Left renal cortex interstitium (tissue), 4 donors: ENCODE data around the gene FSIP1. TPM values are rescaled to one million over a fixed set of nuclear protein-coding genes. Genes with fewer than 3 reads are reported as not detected.

Experiments
- DNase-seq, 4 donors: peaks; one replicate each; pipeline ENCODE4 v3.0.0-alpha.2; 2013; ENCODE audit warnings: low read depth in 4 of 4, low spot score in 2 of 4, missing footprints in 1 of 4
- polyA plus RNA-seq, 4 donors: library from polyadenylated mRNA; unstranded; fragments of 120-200 nt; gene quantifications; one replicate each; pipeline ENCODE4 v1.2.1, GENCODE V29; 2013; ENCODE audit not compliant: insufficient read length in 4 of 4

FSIP1 gene
- polyA plus RNA-seq, 4 donors = 1.6 to 2.1 (median 1.9) TPM

- DNase-seq = no peak
Observed at GRCh38 chr15:39654304-39654703, 128.3 kb downstream of the FSIP1 start.

GRCh38 chr15:39651881-39652280 lies 130.8 kb downstream of the FSIP1 start:
- DNase-seq = no peak

DNA sequence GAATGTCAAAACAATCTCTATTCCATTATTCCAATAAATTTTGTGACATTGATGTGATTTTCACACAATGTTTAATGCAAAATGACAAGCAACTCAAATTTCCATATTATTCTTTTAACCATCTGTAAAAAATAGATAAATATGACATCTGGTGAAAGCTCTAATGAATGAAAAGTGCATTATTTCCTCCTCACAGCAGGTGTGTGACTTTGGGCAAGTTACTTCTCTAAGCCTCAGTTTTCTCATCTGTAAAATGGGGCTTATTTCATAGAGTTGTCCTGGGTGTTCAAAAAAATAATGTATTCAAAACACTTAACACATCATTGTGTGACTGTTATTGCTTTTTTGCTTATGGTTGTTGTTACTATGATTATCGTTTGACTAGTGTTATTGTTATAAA lies 131.3 kb downstream of the FSIP1 start:
- no peak for DNase-seq

GRCh38 chr15:39649757-39650156 lies 132.9 kb downstream of the FSIP1 start:
- DNase-seq = no peak

GRCh38 chr15:39646425-39646824 lies 136.2 kb downstream of the FSIP1 start:
- no peak for DNase-seq

DNA sequence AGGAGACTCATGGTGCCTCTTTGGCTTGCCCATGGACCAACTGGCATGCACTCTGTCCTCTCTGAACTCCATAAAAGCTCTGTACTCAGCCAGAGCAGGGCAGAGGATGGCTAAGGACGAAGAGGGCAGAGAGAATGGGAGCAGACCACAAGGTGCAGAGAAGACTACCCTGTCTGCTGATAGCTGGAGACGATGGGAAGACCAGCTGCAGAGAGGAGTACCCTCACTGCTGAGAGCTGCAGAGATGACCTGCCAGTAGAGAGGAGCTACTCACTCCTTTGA lies 136.7 kb downstream of the FSIP1 start:
- no peak for DNase-seq

DNA sequence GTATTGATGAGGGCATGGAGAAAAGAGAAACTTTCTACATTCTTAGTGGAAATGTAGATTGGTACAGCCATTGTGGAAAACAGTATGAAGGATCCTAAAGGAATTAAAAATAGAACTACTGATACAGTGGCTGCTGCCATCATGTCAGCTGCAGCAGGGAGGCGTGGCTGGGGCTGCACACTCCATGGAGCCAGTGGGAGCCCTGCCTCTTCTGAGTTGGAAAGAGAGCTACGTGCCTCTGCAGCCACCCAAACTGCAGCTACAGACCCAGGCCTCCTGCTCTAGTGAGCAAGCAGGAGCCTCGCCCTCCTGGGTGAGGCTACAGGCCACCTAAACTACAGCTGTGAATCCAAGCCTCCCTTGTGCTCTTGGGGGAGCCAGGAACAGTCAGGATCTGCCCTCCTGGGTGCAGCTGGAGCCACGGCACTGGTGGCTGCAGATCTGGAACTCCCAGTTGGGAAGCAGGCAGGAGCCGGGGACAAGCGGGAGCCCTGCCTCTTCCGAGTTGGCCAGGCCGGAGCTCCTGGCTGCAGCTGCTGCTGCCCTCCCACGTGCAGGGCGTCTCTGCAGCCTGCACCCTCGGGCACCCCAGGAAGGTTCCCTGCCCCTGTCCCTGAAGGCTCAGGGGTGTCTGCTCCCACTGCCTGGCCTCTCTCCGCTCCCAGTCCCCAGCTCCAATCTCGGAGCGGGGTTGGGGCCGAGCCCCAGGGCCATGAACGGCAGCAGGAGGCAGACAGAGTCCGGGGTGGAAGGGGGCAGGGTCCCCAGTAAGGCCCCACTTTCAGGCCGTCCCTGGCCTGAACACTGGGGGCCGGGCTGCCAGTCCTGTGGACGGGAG lies 137.3 kb downstream of the FSIP1 start:
- DNase-seq = no peak

DNA sequence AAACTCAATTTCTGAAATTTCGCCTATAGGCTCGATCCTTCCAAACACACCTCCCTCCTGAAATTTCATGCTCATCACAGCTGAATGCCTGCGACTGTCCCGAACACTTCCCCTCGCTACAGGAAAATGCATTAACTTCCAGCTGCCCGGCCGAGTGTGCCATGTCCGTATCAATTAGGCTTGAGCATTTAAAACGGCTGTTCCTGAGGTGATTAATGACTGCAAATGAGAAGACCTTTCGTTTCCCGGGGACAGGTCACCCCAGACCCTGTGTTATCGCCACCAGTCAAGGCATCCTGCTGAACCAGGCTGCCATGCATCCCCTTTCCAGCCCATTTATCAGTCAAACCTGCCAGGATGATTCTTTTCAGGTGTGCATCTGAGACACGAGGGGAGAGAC lies 138.5 kb downstream of the FSIP1 start:
- DNase-seq = no peak

- no peak for DNase-seq
Observed at GRCh38 chr15:39643727-39644126, 138.9 kb downstream of the FSIP1 start.

DNA sequence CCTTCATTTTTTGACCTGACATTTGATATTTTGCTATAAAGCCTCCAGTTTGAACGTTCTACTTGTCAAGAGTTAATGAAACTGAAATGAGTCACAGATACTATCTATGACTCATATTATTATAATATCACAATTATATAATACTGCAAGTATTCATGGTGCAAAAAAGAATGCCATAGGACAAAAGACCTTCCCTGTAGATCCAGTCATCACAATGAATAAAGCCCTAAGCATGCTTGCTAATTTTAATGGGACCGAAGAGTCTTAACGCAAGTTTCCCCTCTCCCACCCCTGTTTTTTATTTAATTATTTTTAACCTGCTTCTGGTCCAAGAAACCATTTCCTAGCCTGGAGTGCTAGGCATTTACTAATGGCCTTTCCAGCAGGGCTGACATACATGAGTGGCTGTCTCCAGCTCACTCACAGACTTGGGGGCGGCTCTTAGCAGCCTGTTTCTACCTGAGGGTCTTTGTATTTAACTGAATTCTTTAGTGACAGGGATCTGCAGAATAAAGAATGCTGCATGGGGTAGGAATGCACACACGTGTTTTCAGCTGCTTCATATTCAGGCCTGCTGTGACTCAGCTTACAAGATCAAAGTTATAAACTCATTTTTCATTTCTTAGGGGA lies 140.5 kb downstream of the FSIP1 start:
- no peak for DNase-seq

- no peak for DNase-seq
Observed at GRCh38 chr15:39641191-39641889, 141.3 kb downstream of the FSIP1 start.

GRCh38 chr15:39640665-39641064 lies 142.0 kb downstream of the FSIP1 start:
- no peak for DNase-seq

DNA sequence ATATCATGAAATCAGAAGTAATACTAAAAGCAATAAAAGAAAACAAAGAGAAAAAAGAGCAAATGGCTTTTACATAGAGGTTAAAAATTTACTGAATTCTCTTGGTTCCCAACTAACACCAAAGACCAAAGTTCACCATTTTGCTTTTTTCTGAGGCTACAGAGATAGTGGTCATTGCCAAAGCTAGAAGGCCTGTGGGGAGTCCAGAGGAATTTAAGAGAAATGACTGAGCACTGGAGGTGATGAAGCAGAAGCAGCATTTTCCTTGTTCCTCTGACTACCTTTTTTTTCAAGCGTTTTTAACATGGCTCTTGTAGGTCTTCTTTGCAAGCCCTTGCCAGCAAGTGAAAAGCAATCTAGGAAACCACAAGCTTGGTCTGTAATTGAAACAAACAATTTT lies 143.6 kb downstream of the FSIP1 start:
- no peak for DNase-seq

GRCh38 chr15:39638041-39638440 lies 144.6 kb downstream of the FSIP1 start:
- no peak for DNase-seq

GRCh38 chr15:39631357-39631756 lies 151.3 kb downstream of the FSIP1 start:
- DNase-seq = no peak

DNA sequence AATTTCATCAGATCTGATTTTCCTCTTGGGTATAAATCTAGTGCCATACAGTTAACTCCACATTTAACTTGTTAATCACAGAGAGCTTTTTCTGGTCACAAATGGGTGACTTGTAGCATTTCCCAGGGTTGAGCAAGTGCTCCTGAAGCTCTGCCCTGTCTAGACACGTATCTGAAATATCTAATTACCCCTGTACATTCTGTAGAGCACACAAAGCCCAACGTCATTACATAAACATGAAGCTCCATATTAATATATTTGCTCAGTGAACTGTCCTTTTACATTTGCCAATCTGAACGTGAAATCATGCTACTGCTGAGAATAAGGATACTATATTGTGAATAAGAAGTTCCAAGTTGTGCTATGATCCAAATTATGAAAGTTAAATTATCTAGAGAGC lies 152.7 kb downstream of the FSIP1 start:
- DNase-seq = no peak

GRCh38 chr15:39629371-39629770 lies 153.3 kb downstream of the FSIP1 start:
- no peak for DNase-seq

DNA sequence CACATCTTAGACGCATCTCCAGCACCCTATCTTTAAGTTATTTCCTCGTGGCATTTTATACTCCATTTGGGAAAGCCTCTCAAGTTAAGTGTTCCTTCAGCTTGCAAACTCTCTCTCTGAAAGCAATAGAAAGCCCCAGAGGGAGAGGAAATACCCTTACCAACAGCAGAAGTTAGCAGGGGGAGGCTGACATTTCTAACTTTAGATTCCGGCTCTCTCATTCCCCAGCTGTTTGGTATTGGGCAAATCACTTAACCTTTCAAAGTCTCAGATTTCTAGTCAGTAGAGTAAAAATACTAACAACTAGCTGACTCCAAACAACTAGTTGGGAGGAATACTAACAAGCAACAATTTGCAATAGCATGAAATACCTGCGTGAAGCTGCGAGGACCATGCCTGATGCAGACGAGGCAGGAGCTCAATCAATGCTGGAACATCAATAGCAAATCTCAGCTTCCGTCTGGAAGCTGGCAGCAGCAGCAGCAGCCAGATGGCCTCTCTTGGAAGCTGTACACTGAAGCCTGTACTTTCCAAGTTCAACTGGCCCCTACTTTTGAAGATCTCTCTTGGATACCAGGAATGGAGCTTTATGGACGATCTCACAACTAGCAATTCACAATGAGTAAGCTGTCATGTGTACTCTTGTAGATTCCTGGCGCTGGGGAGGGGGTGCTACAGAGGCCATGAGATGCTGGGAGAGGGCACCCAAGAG lies 153.9 kb downstream of the FSIP1 start:
- DNase-seq = no peak

DNA sequence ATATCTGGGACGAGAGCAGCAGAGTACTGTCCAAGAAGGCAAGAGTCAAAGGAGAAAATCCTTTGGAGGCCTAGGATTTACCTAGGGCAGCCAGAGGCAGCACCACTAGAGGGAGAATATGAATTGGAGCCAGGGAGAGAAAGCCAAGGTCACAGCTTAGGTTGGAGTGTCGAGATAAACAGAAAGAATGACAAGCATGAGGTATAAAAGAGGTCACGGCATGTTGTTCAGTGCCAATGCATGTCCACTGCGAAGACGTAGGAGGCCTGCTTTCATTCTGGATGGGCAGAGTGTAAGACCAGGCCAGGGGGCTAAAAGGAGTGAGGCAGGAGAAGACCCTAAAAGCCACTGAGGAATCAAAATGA lies 154.5 kb downstream of the FSIP1 start:
- DNase-seq = no peak

- no peak for DNase-seq
Observed at GRCh38 chr15:39627451-39628143, 155.0 kb downstream of the FSIP1 start.

DNA sequence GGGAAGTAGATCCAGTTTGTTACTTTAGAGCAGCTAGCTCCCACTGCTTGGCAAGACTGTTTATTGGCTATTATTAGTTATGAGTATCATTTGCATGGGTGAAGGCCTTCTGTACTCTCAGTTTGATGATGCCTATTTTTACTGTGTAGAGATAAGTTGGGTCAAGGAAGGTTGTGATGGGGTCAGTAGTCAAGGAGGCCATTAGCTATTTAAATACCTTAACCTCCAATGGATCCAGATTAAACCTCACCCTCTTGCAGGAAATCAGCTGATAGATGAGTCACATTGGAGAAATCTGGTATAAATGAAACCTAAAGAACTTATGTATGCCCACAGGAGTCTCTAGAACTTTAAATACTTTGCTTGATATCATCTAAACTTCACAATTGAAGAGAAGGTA lies 156.8 kb downstream of the FSIP1 start:
- DNase-seq = no peak
